HG02884 (cell line): ENCODE measurements around the gene HMMR.

Source experiments
- ATAC-seq: cut with Tn5 transposase; IDR thresholded peaks from one replicate; pipeline ENCODE4 v1.9.1; 2021; ENCODE audit warnings: mild to moderate bottlenecking, moderate library complexity; ENCODE audit not compliant: unreplicated experiment

The HMMR gene

GRCh38 chr5:163458778-163459385 is 1.6 kb upstream of the HMMR start:
- no peak for ATAC-seq

DNA sequence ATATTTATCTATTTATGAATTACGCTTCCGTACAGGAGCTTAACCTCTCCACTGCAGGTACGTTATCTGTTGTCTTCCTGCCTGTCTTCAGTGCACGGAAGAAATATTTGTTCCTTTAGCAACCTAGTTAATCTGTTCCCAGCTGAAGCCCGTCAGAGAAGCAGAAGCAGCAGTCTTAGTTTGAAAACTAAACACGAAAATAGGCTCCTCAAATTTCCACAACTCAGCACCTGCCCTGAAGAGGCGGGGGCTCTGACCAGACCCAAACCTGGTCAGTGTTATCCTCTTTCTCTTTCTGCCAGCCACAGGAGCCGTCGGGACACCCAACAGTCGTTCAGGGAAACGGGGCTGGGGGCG is 992 bp upstream of the HMMR start:
- peak; percentile 3 for ATAC-seq

GRCh38 chr5:163459819-163460561 is 442 bp upstream of the HMMR start, which contains the start of gene NUDCD2:
Gene NUDCD2, minus strand, starts transcription at chr5:163460102. Its CDS starts 52 bp downstream, at chr5:163460050.
- peak; percentile 77 for ATAC-seq

- no peak for ATAC-seq
Observed at GRCh38 chr5:163463063-163463435, 2.6 kb downstream of the HMMR start.

DNA sequence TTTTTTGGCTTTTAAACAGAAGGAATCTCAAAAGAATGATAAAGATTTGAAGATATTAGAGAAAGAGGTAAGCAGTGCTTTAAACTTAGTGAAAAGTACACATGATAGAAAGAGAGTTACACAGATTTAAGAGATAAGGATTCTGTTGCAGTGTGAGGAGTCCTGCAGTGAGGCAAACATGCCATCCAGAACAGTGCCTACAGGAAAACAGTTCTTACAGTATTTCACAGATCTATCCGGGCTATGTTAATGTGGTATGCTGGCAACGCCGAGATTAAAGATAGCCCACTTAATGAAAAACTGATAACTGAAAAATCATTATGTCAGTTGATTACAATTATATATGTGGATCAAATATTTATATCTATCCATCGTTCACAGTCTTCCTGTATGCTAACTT is 7.2 kb downstream of the HMMR start:
- ATAC-seq: no peak

- ATAC-seq: peak; percentile 85
Observed at GRCh38 chr5:163473635-163474243, 13.3 kb downstream of the HMMR start.

DNA sequence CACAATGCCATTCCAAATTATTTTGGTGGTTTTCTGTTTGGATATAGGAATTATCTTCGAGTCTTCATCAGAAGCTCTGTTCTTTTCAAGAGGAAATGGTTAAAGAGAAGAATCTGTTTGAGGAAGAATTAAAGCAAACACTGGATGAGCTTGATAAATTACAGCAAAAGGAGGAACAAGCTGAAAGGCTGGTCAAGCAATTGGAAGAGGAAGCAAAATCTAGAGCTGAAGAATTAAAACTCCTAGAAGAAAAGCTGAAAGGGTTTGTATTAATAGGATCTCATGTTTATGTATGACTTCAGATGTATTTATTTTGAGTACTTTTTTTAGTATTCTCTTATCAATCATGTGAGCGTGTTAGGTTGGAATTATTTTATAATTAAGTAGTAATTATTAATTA is 15.0 kb downstream of the HMMR start:
- no peak for ATAC-seq

- no peak for ATAC-seq
Observed at GRCh38 chr5:163478126-163478981, 17.9 kb downstream of the HMMR start.

DNA sequence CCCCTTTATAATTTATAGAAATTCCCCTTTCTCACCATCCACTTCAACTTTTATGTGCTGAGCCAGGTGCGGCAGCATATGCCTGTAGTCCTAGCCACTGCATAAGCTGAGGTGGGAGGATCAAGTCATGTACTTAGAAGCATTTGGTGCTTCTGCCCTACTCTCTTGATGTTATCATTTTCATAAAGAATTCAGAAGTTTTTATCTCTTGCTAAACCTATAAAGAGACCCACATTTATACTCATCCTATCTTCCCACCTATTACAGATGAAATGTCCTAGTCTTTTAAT is 18.5 kb downstream of the HMMR start:
- no peak for ATAC-seq

DNA sequence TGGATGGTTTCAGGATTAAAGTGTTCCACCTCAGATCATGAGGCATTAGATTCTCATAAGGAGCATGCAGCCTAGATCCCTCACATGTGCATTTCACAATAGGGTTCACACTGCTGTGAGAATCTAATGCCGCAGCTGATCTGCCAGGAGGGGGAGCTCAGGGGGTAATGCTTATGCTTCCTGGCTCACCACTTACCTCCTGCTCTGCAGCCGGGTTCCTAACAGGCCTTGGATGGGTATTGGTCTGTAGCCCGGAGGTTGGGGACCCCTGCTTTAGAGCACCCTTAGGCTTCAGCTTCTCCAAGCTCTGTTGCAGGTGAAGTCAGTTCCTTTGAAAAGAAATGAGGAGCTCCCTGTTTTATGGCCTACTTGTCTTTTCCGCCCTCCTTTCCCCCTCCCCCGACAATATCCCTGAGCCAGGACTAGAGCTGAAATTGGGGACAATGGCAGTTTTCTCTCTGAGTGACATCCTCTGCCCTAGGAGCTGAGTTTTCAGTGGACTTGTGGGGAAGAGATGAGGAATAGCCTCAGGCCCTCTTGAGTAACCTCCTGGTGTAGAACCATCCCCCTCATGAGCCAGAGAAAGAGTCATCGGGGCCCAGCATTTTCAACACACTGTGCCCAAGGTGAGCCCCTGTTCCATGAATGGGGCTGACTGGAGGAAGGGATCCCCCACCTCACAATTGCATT is 28.8 kb downstream of the HMMR start:
- ATAC-seq: no peak

GRCh38 chr5:163489745-163490075 is 29.3 kb downstream of the HMMR start:
- ATAC-seq: no peak

DNA sequence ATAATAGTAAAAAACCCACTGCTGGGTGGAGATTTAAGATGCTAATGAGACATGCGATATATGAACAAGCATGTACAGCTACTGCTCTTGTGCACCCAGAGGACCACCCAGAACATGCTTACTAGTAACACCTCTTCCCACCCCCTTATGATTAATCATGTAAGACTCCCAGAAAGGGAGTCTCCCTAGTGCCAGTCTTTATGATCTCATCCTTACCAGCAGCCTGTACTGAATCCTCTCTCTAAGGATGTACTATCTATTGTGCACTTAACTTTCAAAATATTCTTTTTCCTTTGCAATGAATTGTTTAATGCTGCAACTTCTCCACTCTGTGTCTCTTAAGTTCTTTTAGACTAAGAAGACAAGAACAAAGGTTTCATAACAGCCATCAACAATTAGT is 35.9 kb downstream of the HMMR start:
- no peak for ATAC-seq

DNA sequence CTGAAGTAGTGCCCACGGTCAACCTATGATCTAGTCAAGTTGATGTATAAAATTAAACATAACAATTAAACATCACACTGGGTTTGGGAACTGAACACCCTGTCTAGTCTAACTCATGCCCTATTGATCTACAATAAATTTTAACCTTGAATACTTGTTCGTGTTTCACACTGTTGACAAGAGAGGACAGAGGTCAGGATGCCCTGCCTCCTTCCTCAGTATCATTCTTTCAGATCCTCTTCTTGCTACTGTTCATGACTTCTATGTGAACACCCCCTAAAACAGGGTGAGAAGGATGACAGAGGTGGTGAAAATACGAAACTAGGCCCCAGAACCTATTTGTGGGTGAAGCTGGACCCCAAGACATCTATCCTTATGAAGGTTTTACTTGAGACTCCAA is 36.9 kb downstream of the HMMR start:
- no peak for ATAC-seq

DNA sequence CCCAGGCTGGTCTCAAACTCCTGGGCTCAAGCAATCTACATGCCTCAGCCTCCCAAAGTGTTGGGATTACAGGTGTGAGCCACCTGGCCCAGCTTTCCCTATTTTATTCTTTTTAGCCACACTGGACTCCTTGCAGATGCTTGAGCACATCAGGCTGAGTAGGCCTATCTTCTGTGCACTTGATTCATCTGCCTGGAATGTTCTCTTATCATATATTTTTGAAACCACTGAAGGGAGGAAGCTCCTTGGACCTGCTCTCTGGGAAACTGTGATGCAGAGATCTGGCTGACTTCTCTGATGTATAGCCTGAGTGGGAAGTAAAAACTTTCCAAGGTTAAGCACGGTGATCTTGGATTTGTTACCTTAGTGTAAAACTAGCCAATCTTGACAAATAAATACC is 38.5 kb downstream of the HMMR start:
- ATAC-seq: no peak

GRCh38 chr5:163502521-163502920 is 42.1 kb downstream of the HMMR start:
- ATAC-seq: no peak

GRCh38 chr5:163503106-163504078 is 43.0 kb downstream of the HMMR start:
- ATAC-seq: no peak

DNA sequence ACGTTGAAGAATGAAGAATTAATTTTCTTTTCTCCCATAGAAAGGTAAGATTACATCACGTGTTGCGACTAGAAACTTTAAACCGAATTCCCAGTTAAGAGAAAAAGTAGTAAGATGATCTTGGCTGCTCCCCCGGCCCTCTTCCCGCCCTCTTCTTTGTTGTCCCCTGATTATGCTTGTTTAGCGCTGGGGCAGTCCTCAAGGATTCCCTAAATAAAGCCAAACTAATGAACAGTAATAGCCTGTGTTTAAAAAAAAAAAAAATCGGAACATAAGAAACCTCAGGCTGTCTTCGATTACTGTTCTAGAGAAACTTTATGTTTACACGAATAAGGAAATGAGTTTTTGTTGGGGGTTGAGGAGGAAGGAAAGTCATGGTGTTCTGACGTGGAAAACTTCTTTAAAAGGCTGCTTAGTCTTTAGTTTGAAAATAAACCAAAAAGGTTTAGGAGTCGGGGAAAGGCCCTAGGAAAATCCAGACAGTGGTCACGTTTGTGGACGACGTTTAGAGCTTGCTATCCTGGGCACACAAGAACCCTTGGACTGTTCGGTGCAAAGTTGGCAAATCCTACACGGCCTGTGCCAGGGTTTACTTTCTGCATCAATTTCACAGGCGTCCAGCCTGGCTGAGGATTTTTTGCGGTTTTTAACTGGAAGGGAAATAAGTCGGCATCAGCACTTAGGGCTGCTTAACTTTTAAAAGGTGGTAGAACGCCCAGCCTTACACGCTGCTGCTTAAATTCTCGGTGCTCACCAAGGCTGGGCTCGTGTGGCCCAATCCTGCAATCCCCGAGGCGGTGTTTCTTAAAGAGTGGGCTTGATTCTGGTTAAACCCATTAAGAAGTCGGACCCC is 43.9 kb downstream of the HMMR start:
- no peak for ATAC-seq

GRCh38 chr5:163505049-163505367 is 44.6 kb downstream of the HMMR start:
- no peak for ATAC-seq

DNA sequence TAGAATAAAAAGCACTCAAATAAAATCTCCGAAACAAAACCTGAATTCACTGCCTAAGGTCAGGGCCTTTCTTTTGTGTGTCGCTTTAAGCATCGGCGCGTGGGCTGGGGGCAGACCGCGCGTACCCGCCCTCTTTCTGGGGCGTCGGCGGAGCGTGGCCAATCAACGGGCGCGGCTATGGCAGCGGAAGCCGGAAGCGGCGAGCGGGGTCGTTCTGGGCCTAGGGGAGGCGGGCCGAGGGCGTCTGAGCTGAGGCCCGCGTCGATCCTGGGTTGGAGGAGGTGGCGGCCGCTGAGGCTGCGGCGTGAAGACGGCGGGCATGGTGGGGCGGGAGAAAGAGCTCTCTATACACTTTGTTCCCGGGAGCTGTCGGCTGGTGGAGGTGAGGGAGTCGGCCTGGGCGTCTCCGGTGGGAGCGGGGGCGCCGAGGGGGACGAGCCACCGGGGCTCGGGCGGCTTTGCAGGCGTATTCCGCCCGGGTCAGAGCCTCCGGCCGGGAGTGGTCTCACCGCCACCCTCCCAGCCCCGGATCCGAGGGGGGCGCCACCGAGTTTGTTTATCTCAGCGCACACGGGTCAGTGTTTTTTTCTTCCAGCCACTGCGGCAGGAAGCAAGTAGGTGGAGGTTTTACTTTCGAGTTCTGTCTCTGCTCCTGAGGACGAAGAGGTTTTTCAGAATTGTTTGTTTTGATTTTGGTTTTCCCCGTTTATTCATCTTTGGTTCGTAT is 45.1 kb downstream of the HMMR start, which contains the start of gene MAT2B:
Gene MAT2B, plus strand, starts transcription at position 252 of the 727 bp plus-strand sequence. Its CDS starts 68 bp downstream, at position 320.
- ATAC-seq: peak; percentile 77
